CD14-positive monocyte (primary cell): ENCODE measurements around the gene ENTPD7. TPM values are rescaled to one million over a fixed set of nuclear protein-coding genes. Genes with fewer than 3 reads are reported as not detected.

Experiments
- DNase-seq, 3 donors: peaks; one replicate each; pipeline ENCODE4 v3.0.0-alpha.2; 2011 to 2022
- H2AFZ ChIP-seq: 2 replicates; pipeline ENCODE4 v1.6.0; 2012; ENCODE audit warnings: mild to moderate bottlenecking, low read depth, low read length, inconsistent platforms; ENCODE audit not compliant: insufficient read depth, poor library complexity, severe bottlenecking
- H3K27ac ChIP-seq, 2 donors: 1 replicate in 1 of 2; 2 replicates in 1 of 2; pipeline ENCODE4 v1.5.1; 2012 to 2013; ENCODE audit warnings: low read length in 2 of 2, control low read depth in 1 of 2, inconsistent platforms in 1 of 2, low read depth in 1 of 2, mild to moderate bottlenecking in 1 of 2
- H3K27me3 ChIP-seq, 2 donors: one replicate each; pipeline versions ENCODE4 v1.6.0 to v1.6.1; 2011 to 2013; ENCODE audit warnings: low read length in 2 of 2; ENCODE audit not compliant: control insufficient read depth in 2 of 2, insufficient read depth in 2 of 2
- H3K36me3 ChIP-seq, 2 donors: replicated peaks in 1 of 2; 1 replicate in 1 of 2; 2 replicates in 1 of 2; pipeline versions ENCODE4 v1.5.1 to v1.6.1; 2012 to 2013; ENCODE audit warnings: low read length in 2 of 2, control low read depth in 1 of 2, inconsistent platforms in 1 of 2, mild to moderate bottlenecking in 1 of 2; ENCODE audit not compliant: insufficient read depth in 2 of 2, control insufficient read depth in 1 of 2
- H3K4me1 ChIP-seq, 2 donors: 1 replicate in 1 of 2; 2 replicates in 1 of 2; pipeline versions ENCODE4 v1.5.1 to v1.6.1; 2012 to 2013; ENCODE audit warnings: low read length in 2 of 2, control low read depth in 1 of 2, inconsistent platforms in 1 of 2, mild to moderate bottlenecking in 1 of 2, moderate library complexity in 1 of 2; ENCODE audit not compliant: insufficient read depth in 2 of 2, control insufficient read depth in 1 of 2
- H3K4me2 ChIP-seq: replicated peaks from 2 replicates; pipeline ENCODE3; 2012; ENCODE audit warnings: low read length, moderate library complexity, mild to moderate bottlenecking; ENCODE audit not compliant: poor library complexity, severe bottlenecking; ENCODE audit errors: extremely low read depth
- H3K4me3 ChIP-seq, 3 experiments: fragments of 200-600 bp in 1 of 3; sonication (generic) in 1 of 3; replicated peaks in 1 of 3; 1 replicate in 2 of 3; 2 replicates in 1 of 3; pipeline ENCODE4 v1.5.1; 2011 to 2013; ENCODE audit warnings: low read length in 3 of 3, mild to moderate bottlenecking in 3 of 3, control low read depth in 2 of 3, low read depth in 2 of 3, inconsistent platforms in 1 of 3, moderate library complexity in 1 of 3
- H3K79me2 ChIP-seq: 2 replicates; pipeline ENCODE4 v1.6.0; 2012; ENCODE audit warnings: mild to moderate bottlenecking, control low read depth, inconsistent platforms, low read length, moderate library complexity; ENCODE audit not compliant: insufficient read depth
- H3K9ac ChIP-seq: 2 replicates; pipeline ENCODE4 v1.6.0; 2017; ENCODE audit warnings: low read length, mild to moderate bottlenecking; ENCODE audit not compliant: insufficient read depth, poor library complexity, severe bottlenecking
- H3K9me3 ChIP-seq, 2 donors: replicated peaks in 1 of 2; 1 replicate in 1 of 2; 2 replicates in 1 of 2; pipeline versions ENCODE4 v1.5.1 to v1.6.1; 2012 to 2013; ENCODE audit warnings: low read length in 2 of 2, control low read depth in 1 of 2; ENCODE audit not compliant: control insufficient read depth in 1 of 2, insufficient read depth in 1 of 2
- H4K20me1 ChIP-seq: 2 replicates; pipeline ENCODE4 v1.6.0; 2012; ENCODE audit warnings: mild to moderate bottlenecking, low read length, control low read depth, moderate library complexity; ENCODE audit not compliant: insufficient read depth
- H3K27ac Mint-ChIP-seq, 7 donors: one replicate each; pipeline ENCODE4 v1.8.0; 2020; ENCODE audit warnings: mild to moderate bottlenecking in 7 of 7, mixed read lengths in 7 of 7, moderate library complexity in 6 of 7, inconsistent platforms in 2 of 7
- H3K27me3 Mint-ChIP-seq, 3 donors: one replicate each; pipeline ENCODE4 v1.8.0; 2021 to 2022; ENCODE audit warnings: low read depth in 3 of 3, mild to moderate bottlenecking in 3 of 3, mixed read lengths in 3 of 3, moderate library complexity in 3 of 3, inconsistent platforms in 1 of 3
- H3K36me3 Mint-ChIP-seq, 2 donors: one replicate each; pipeline ENCODE4 v1.8.0; 2020; ENCODE audit warnings: mixed read lengths in 2 of 2, inconsistent platforms in 1 of 2, mild to moderate bottlenecking in 1 of 2
- H3K4me1 Mint-ChIP-seq: one replicate; pipeline ENCODE4 v1.8.0; 2020; ENCODE audit warnings: mild to moderate bottlenecking, mixed read lengths
- H3K4me3 Mint-ChIP-seq, 2 donors: one replicate each; pipeline ENCODE4 v1.8.0; 2020; ENCODE audit warnings: mild to moderate bottlenecking in 2 of 2, mixed read lengths in 2 of 2, moderate library complexity in 1 of 2
- H3K9me3 Mint-ChIP-seq, 7 donors: one replicate each; pipeline ENCODE4 v1.8.0; 2020 to 2022; ENCODE audit warnings: mixed read lengths in 7 of 7, mild to moderate bottlenecking in 6 of 7, moderate library complexity in 6 of 7, inconsistent platforms in 2 of 7
- WGBS: methylation state at CpG from one replicate; pipeline ENCODE4 v1.1.5; 2013; ENCODE audit warnings: missing lambda C conversion rate; ENCODE audit not compliant: insufficient coverage; 5-methylcytosine and 5-hydroxymethylcytosine counted together
- intact Hi-C, 2 donors: fragments of 100-400 bp; cut with micrococcal nuclease; formaldehyde crosslinking; loops; one replicate each; pipeline versions ENCODE4 v1.15.0 to v1.15.1; 2023
- polyA plus RNA-seq, 3 donors: library from polyadenylated mRNA; depleted of rRNA in 1 of 3; unstranded in 2 of 3; stranded (reverse) in 1 of 3; fragments of 300-500 nt in 2 of 3; fragments of >200 nt in 1 of 3; fragmentation: Illumina TruSeq in 2 of 3; gene quantifications; 1 replicate in 2 of 3; 2 replicates in 1 of 3; pipeline ENCODE4 v1.2.3, GENCODE V29; 2012 to 2021
- TF ChIP-seq, protein P1 (sequence below): fragments of 200-600 bp; IDR thresholded peaks from one replicate; pipeline ENCODE4 v1.8.0; 2022; ENCODE audit warnings: antibody characterized with exemption, mild to moderate bottlenecking

Gene ENTPD7
- polyA plus RNA-seq, 3 donors = 1.2 to 2.9 (median 2.2) TPM

DNA sequence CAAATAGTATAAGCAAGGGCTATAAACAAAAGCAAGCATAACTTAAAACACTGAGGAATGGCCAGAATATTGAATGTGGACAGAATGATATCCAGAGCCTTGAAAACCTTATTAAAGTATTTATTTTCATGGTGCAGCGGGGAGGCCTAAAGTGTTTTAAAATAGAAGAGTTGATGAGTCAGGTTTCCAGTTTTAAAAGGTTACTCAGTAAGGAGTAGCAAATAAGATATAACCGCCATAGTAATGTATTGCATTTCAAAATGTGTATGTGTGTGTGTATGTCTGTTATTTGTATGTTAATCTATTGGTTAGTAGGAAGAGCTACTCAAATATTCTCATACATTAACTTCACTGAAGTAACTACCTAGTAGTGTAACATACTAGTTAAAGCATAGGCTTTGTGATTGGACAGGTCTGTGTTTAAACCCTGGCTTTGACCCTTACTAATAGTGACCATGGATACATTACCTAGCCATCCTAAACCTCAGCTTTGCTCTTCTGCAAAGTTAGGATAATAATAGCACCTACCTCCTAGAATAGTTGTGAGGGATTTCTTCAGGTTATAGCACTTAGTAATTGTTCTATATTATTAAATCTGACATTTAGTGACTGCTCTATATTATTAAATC, 89.6 kb downstream of the ENTPD7 start:
- H3K27ac ChIP-seq = no peak overlapping the region

GRCh38 chr10:99750641-99751040, 91.3 kb downstream of the ENTPD7 start:
- H3K4me3 ChIP-seq = no peak overlapping the region
- Mint-ChIP-seq H3K4me1 (peaks cover 4% of the 10 kb centered on the region), H3K27ac (peak overlapping the region in 1 of 7 donors; percentile 13), H3K36me3 (peaks cover 73 to 86% of the 10 kb centered on the region in 2 donors), H3K27me3 (no peaks in the 10 kb centered on the region), H3K9me3 (peaks cover 0 to 1% (median 0%) of the 10 kb centered on the region in 7 donors), H3K4me3 (no peak overlapping the region)
- TF ChIP-seq, protein P1, sequence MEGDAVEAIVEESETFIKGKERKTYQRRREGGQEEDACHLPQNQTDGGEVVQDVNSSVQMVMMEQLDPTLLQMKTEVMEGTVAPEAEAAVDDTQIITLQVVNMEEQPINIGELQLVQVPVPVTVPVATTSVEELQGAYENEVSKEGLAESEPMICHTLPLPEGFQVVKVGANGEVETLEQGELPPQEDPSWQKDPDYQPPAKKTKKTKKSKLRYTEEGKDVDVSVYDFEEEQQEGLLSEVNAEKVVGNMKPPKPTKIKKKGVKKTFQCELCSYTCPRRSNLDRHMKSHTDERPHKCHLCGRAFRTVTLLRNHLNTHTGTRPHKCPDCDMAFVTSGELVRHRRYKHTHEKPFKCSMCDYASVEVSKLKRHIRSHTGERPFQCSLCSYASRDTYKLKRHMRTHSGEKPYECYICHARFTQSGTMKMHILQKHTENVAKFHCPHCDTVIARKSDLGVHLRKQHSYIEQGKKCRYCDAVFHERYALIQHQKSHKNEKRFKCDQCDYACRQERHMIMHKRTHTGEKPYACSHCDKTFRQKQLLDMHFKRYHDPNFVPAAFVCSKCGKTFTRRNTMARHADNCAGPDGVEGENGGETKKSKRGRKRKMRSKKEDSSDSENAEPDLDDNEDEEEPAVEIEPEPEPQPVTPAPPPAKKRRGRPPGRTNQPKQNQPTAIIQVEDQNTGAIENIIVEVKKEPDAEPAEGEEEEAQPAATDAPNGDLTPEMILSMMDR = no peak
- H3K36me3 ChIP-seq = peaks cover 96% of the 10 kb centered on the region in 2 donors
- intact Hi-C loops = no loop called here
- no peak overlapping the region for H2AFZ ChIP-seq
- H3K4me1 ChIP-seq = no peaks in the 10 kb centered on the region
- H3K4me2 ChIP-seq = no peak overlapping the region
- H3K27me3 ChIP-seq = no peaks in the 10 kb centered on the region
- no peak overlapping the region for H3K27ac ChIP-seq
- H3K79me2 ChIP-seq = no peaks in the 10 kb centered on the region
- H3K9me3 ChIP-seq = no peaks in the 10 kb centered on the region
- H3K9ac ChIP-seq = no peak overlapping the region
- no peak for DNase-seq
- H4K20me1 ChIP-seq = no peaks in the 10 kb centered on the region

More for the DNA sequence above, 89.6 kb downstream of the ENTPD7 start:
- intact Hi-C loops = no loop called here
- no peak overlapping the region for H3K4me3 Mint-ChIP-seq
- DNase-seq = no peak
- Histone ChIP-seq H2AFZ (no peak overlapping the region), H3K4me3 (no peak overlapping the region), H3K4me1 (no peaks in the 10 kb centered on the region), H3K9ac (no peak overlapping the region), H3K27me3 (no peaks in the 10 kb centered on the region), H3K9me3 (no peaks in the 10 kb centered on the region), H3K4me2 (no peak overlapping the region), H3K79me2 (no peaks in the 10 kb centered on the region), H3K36me3 (peaks cover 92 to 96% of the 10 kb centered on the region in 2 donors), H4K20me1 (no peaks in the 10 kb centered on the region)
- WGBS = no CpG with 5 or more reads among the region's 2 CpGs
- TF ChIP-seq, protein P1 = no peak
- peaks cover 0 to 1% (median 0%) of the 10 kb centered on the region in 7 donors for H3K9me3 Mint-ChIP-seq
- H3K27ac Mint-ChIP-seq = peak overlapping the region in 4 of 7 donors; percentile 28 to 65 (median 40)
- H3K4me1 Mint-ChIP-seq = peaks cover 4% of the 10 kb centered on the region
- no peaks in the 10 kb centered on the region for H3K27me3 Mint-ChIP-seq
- H3K36me3 Mint-ChIP-seq = peaks cover 73 to 86% of the 10 kb centered on the region in 2 donors
